CD4-positive, alpha-beta T cell treated with Interleukin-15 for 1 hour (primary cell): Measurements from ENCODE around the gene MBTPS1.
"Not testable (repeated sequence)": the region's sequence is repeated elsewhere in the genome, so short reads cannot be mapped to it uniquely, and the experiment has no call there.

Source experiments
- DNase-seq: peaks from one replicate; pipeline ENCODE4 v3.0.0-alpha.2; 2020

The MBTPS1 gene

GRCh38 chr16:84136331-84137125, 19.8 kb upstream of the MBTPS1 start:
- DNase-seq, result no peak

GRCh38 chr16:84132527-84133285, 16.0 kb upstream of the MBTPS1 start:
- DNase-seq, result no peak

- no peak for DNase-seq
These were observed 14.4 kb upstream of the MBTPS1 start for GRCh38 chr16:84131117-84131516.

GRCh38 chr16:84124257-84125073, 7.7 kb upstream of the MBTPS1 start:
- DNase-seq, result no peak

- DNase-seq, result no peak
These were observed 4.3 kb upstream of the MBTPS1 start for GRCh38 chr16:84121007-84121406.

GRCh38 chr16:84120023-84120422, 3.3 kb upstream of the MBTPS1 start:
- no peak for DNase-seq

- DNase-seq, result no peak
These were observed 2.6 kb upstream of the MBTPS1 start for GRCh38 chr16:84119368-84119767.

GRCh38 chr16:84118315-84118714, 1.6 kb upstream of the MBTPS1 start:
- not testable (repeated sequence) for DNase-seq

- no peak for DNase-seq
These were observed 727 bp upstream of the MBTPS1 start for GRCh38 chr16:84117494-84117843.

GRCh38 chr16:84115919-84116719, 623 bp downstream of the MBTPS1 start:
- DNase-seq, result peak; percentile 66

GRCh38 chr16:84111949-84112348, 4.8 kb downstream of the MBTPS1 start:
- DNase-seq, result not testable (repeated sequence)

GRCh38 chr16:84111525-84111924, 5.2 kb downstream of the MBTPS1 start:
- no peak for DNase-seq

- DNase-seq, result no peak
These were observed 6.2 kb downstream of the MBTPS1 start for GRCh38 chr16:84110527-84110926.

GRCh38 chr16:84109598-84110335, 7.0 kb downstream of the MBTPS1 start:
- no peak for DNase-seq

- no peak for DNase-seq
These were observed 8.8 kb downstream of the MBTPS1 start for GRCh38 chr16:84107921-84108320.

- DNase-seq, result no peak
These were observed 10.6 kb downstream of the MBTPS1 start for GRCh38 chr16:84105948-84106740.

- DNase-seq, result no peak
These were observed 11.4 kb downstream of the MBTPS1 start for GRCh38 chr16:84105301-84105815.

GRCh38 chr16:84104231-84104630, 12.5 kb downstream of the MBTPS1 start:
- no peak for DNase-seq

GRCh38 chr16:84103678-84104077, 13.1 kb downstream of the MBTPS1 start:
- no peak for DNase-seq

- DNase-seq, result no peak
These were observed 17.8 kb downstream of the MBTPS1 start for GRCh38 chr16:84098939-84099338.
